B cell (primary cell): ENCODE results near the gene PRMT5.

ENCODE experiments used
- CTCF ChIP-seq: fragments of 200-600 bp; IDR thresholded peaks from one replicate; pipeline ENCODE4 v1.8.0; 2022; ENCODE audit warnings: antibody characterized with exemption, mild to moderate bottlenecking
- EZH2 ChIP-seq: IDR thresholded peaks from 2 replicates; pipeline ENCODE4 v1.6.1; 2012; ENCODE audit warnings: borderline replicate concordance, low read depth, mild to moderate bottlenecking, moderate library complexity, low read length; ENCODE audit not compliant: insufficient read depth, poor library complexity, severe bottlenecking

- no peak for TF ChIP-seq CTCF
- no peak for TF ChIP-seq EZH2
These were observed 47.7 kb upstream of the PRMT5 start for GRCh38 chr14:22976620-22977433.
